H9 (cell line): Measurements from ENCODE around the gene PIAS4. TPM values are rescaled to one million over a fixed set of nuclear protein-coding genes. Genes with fewer than 3 reads are reported as not detected.
A peak's percentile ranks its signal among the peaks of the same experiment; 100 is the strongest.

ENCODE experiments used
- DNase-seq: peaks from one replicate; pipeline ENCODE4 v3.0.0-alpha.2; 2017
- H2AFZ ChIP-seq: one replicate; pipeline ENCODE4 v1.6.1; 2013; ENCODE audit warnings: mild to moderate bottlenecking, low read length, control low read depth, moderate library complexity
- H2AK5ac ChIP-seq: 2 replicates; pipeline ENCODE4 v1.6.1; 2013; ENCODE audit warnings: low read length, control low read depth, mixed read lengths; ENCODE audit not compliant: insufficient read length
- H2BK120ac ChIP-seq: one replicate; pipeline ENCODE4 v1.6.1; 2013; ENCODE audit warnings: low read depth, mild to moderate bottlenecking, low read length, control low read depth, inconsistent platforms; ENCODE audit not compliant: poor library complexity, severe bottlenecking
- H2BK12ac ChIP-seq: 2 replicates; pipeline ENCODE4 v1.6.1; 2013; ENCODE audit warnings: low read length, control low read depth, mixed read lengths, low read depth; ENCODE audit not compliant: insufficient read length
- H2BK15ac ChIP-seq: 2 replicates; pipeline ENCODE4 v1.6.1; 2013; ENCODE audit warnings: low read depth, low read length, control low read depth
- H2BK20ac ChIP-seq: one replicate; pipeline ENCODE4 v1.6.1; 2013; ENCODE audit warnings: low read depth, mild to moderate bottlenecking, low read length, control low read depth, inconsistent platforms; ENCODE audit not compliant: poor library complexity, severe bottlenecking
- H2BK5ac ChIP-seq: 2 replicates; pipeline ENCODE4 v1.6.1; 2013; ENCODE audit warnings: low read length, control low read depth, mixed read lengths; ENCODE audit not compliant: insufficient read length
- H3K14ac ChIP-seq: 2 replicates; pipeline ENCODE4 v1.6.1; 2013; ENCODE audit warnings: low read length, control low read depth; ENCODE audit not compliant: insufficient read depth
- H3K18ac ChIP-seq: 2 replicates; pipeline ENCODE4 v1.6.1; 2013; ENCODE audit warnings: low read depth, mild to moderate bottlenecking, mixed read lengths, low read length, control low read depth; ENCODE audit not compliant: insufficient read length
- H3K23ac ChIP-seq: 2 replicates; pipeline ENCODE4 v1.6.1; 2013; ENCODE audit warnings: low read length, control low read depth, mixed read lengths, low read depth; ENCODE audit not compliant: insufficient read length
- H3K23me2 ChIP-seq: 2 replicates; pipeline ENCODE4 v1.6.1; 2013; ENCODE audit warnings: low read depth, mild to moderate bottlenecking, mixed read lengths, low read length, control low read depth; ENCODE audit not compliant: insufficient read length, poor library complexity, severe bottlenecking
- H3K27ac ChIP-seq: 2 replicates; pipeline ENCODE4 v1.5.1; 2013; ENCODE audit warnings: low read length, control low read depth, mixed read lengths, low read depth; ENCODE audit not compliant: insufficient read length
- H3K27me3 ChIP-seq: 2 replicates; pipeline ENCODE4 v1.6.1; 2013; ENCODE audit warnings: low read length, control low read depth, inconsistent platforms; ENCODE audit not compliant: insufficient read depth
- H3K4ac ChIP-seq: 2 replicates; pipeline ENCODE4 v1.6.1; 2013; ENCODE audit warnings: low read depth, mild to moderate bottlenecking, control low read depth, inconsistent platforms, low read length, moderate library complexity
- H3K4me1 ChIP-seq: 2 replicates; pipeline ENCODE4 v1.6.1; 2013; ENCODE audit warnings: low read length, control low read depth, inconsistent platforms; ENCODE audit not compliant: insufficient read depth
- H3K4me2 ChIP-seq: 2 replicates; pipeline ENCODE4 v1.6.1; 2013; ENCODE audit warnings: low read length, control low read depth, mixed read lengths; ENCODE audit not compliant: insufficient read length, insufficient read depth
- H3K56ac ChIP-seq: 2 replicates; pipeline ENCODE4 v1.6.1; 2013; ENCODE audit warnings: low read depth, mild to moderate bottlenecking, mixed read lengths, low read length, control low read depth; ENCODE audit not compliant: insufficient read length
- H3K79me1 ChIP-seq: 2 replicates; pipeline ENCODE4 v1.6.1; 2013; ENCODE audit warnings: low read depth, mild to moderate bottlenecking, moderate library complexity, low read length, control low read depth, inconsistent platforms; ENCODE audit not compliant: insufficient read depth, poor library complexity, severe bottlenecking
- H3K79me2 ChIP-seq: 2 replicates; pipeline ENCODE4 v1.6.1; 2013; ENCODE audit warnings: low read length, control low read depth, inconsistent platforms; ENCODE audit not compliant: insufficient read depth
- H3K9ac ChIP-seq: 2 replicates; pipeline ENCODE4 v1.6.1; 2013; ENCODE audit warnings: low read length, control low read depth, mixed read lengths; ENCODE audit not compliant: insufficient read length; ENCODE audit errors: extremely low read depth
- H3K9me3 ChIP-seq: one replicate; pipeline ENCODE4 v1.6.1; 2013; ENCODE audit warnings: low read depth, low read length, inconsistent platforms; ENCODE audit not compliant: control insufficient read depth
- H3T11ph ChIP-seq: one replicate; pipeline ENCODE4 v1.6.1; 2013; ENCODE audit warnings: mild to moderate bottlenecking, low read length, control low read depth, inconsistent platforms
- H4K20me1 ChIP-seq: one replicate; pipeline ENCODE4 v1.6.1; 2013; ENCODE audit not compliant: control insufficient read depth, insufficient read length, insufficient read depth
- H4K5ac ChIP-seq: 2 replicates; pipeline ENCODE4 v1.6.1; 2013; ENCODE audit warnings: low read depth, mild to moderate bottlenecking, mixed read lengths, low read length, control low read depth; ENCODE audit not compliant: insufficient read length
- H4K8ac ChIP-seq: replicated peaks from 2 replicates; pipeline ENCODE4 v1.6.1; 2013; ENCODE audit warnings: low read length, control low read depth, mixed read lengths, low read depth; ENCODE audit not compliant: insufficient read length
- H4K91ac ChIP-seq: 2 replicates; pipeline ENCODE4 v1.6.1; 2013; ENCODE audit warnings: low read depth, mild to moderate bottlenecking, moderate library complexity, mixed read lengths, low read length, control low read depth; ENCODE audit not compliant: insufficient read length
- H3K27ac Mint-ChIP-seq, 3 experiments: 2 replicates in 2 of 3; 3 replicates in 1 of 3; pipeline ENCODE4 v1.8.0; 2020 to 2021; ENCODE audit warnings: mixed read lengths in 3 of 3, mild to moderate bottlenecking in 1 of 3, moderate library complexity in 1 of 3
- H3K27me3 Mint-ChIP-seq: 2 replicates; pipeline ENCODE4 v1.8.0; 2021; ENCODE audit warnings: low read depth, mild to moderate bottlenecking, moderate library complexity, mixed read lengths
- H3K36me3 Mint-ChIP-seq, 3 experiments: 2 replicates in 2 of 3; 3 replicates in 1 of 3; pipeline ENCODE4 v1.8.0; 2020 to 2021; ENCODE audit warnings: low read depth in 3 of 3, mixed read lengths in 3 of 3; ENCODE audit not compliant: insufficient read depth in 1 of 3
- H3K4me1 Mint-ChIP-seq, 2 experiments: 2 replicates each; pipeline ENCODE4 v1.8.0; 2020; ENCODE audit warnings: mixed read lengths in 2 of 2
- H3K4me3 Mint-ChIP-seq, 2 experiments: 2 replicates in 1 of 2; 3 replicates in 1 of 2; pipeline ENCODE4 v1.8.0; 2020 to 2021; ENCODE audit warnings: mild to moderate bottlenecking in 2 of 2, mixed read lengths in 2 of 2, moderate library complexity in 1 of 2
- H3K9me3 Mint-ChIP-seq, 2 experiments: 2 replicates in 1 of 2; 3 replicates in 1 of 2; pipeline ENCODE4 v1.8.0; 2020; ENCODE audit warnings: mild to moderate bottlenecking in 2 of 2, mixed read lengths in 2 of 2, moderate library complexity in 1 of 2
- CTCF ChIP-seq: fragments of 200-600 bp; sonication (generic); conservative IDR thresholded peaks from 3 replicates; pipeline ENCODE4 v1.8.0; 2021; ENCODE audit warnings: antibody characterized with exemption, mild to moderate bottlenecking
- WGBS: extraction: QIAGEN DNeasy Blood & Tissue Kit; methylation state at CpG from one replicate; pipeline ENCODE4 v1.1.7; 2013; ENCODE audit warnings: missing lambda C conversion rate, low lambda C conversion rate, mixed read lengths; ENCODE audit not compliant: insufficient read length; ENCODE audit errors: extremely low coverage; 5-methylcytosine and 5-hydroxymethylcytosine counted together
- total RNA-seq: library from RNA; stranded (reverse); gene quantifications from 2 replicates; pipeline ENCODE4 v1.2.1, GENCODE V29; 2021

The PIAS4 gene
- total RNA-seq, 1 experiment from 2014 or later = 52.0 TPM

DNA sequence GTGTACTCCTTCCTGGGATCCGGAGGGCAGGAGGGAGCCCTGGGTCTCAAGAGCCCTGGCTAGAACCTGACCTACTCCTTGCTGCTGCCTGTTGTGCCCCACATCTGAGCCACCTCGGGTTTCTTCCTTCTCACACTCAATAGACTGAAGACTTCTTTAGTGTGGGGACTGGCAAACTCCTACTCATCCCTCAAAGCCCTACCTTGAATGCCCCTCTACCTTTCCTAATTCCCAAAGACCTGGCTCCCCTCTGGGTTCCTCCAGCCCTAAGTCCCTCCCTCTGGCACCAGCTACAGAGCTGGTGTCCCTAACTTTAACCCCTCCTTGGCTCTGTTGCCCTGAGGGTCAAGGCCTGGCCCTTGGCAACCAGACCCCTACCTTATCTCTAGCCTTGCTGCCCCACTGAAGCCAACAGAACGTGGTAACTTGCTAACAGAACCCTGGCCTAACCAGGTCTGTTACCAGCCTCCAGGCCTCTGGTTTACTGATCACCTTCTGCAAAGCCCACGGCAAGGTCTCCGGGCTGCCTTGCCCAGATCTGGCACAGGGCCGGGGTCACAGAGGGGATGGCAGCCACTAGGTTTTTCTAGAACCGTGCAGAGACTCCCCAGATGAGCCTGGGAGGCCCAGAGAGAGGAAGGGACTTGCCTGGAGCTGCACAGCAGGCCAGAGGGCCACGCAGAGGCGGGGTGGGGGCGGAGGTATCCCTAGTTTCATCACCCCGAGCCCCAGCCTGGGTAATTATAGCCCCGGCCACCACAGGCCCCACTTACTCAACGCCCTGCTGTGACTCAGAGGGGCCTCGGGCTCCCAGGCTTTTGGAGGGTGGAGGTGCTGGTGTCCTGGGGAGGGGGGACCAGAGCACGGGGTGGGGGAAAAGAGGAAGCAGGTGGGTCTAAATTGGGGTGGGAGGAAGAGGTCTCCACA is 43.9 kb downstream of the PIAS4 start:
- Histone ChIP-seq H2BK12ac (no peak overlapping the region), H3K4me1 (no peaks in the 10 kb centered on the region; the same call in 1 of the 2 replicates), H4K8ac (no peak overlapping the region), H4K5ac (no peak overlapping the region), H3K9ac (no peak overlapping the region), H3K23me2 (no peaks in the 10 kb centered on the region), H3K27me3 (no peaks in the 10 kb centered on the region), H2BK15ac (no peak overlapping the region), H4K20me1 (peaks cover 4% of the 10 kb centered on the region), H3K79me1 (peaks cover 4% of the 10 kb centered on the region), H3K9me3 (no peaks in the 10 kb centered on the region), H2BK120ac (no peak overlapping the region), H2BK5ac (no peak overlapping the region), H3K18ac (no peak overlapping the region), H2AK5ac (no peak overlapping the region), H2BK20ac (no peak overlapping the region), H3T11ph (no peak overlapping the region), H3K27ac (no peak overlapping the region), H3K79me2 (peaks cover 16% of the 10 kb centered on the region; the same call in 1 of the 2 replicates), H3K4ac (no peak overlapping the region), H4K91ac (no peak overlapping the region), H2AFZ (no peak overlapping the region), H3K4me2 (no peak overlapping the region), H3K14ac (no peak overlapping the region), H3K23ac (no peak overlapping the region), H3K56ac (no peak overlapping the region)
- H3K9me3 Mint-ChIP-seq = no peaks in the 10 kb centered on the region; a peak in 1 of 5 replicates
- H3K27ac Mint-ChIP-seq = peak overlapping the region; percentile 35 to 94 (median 43); a peak in 5 of 7 replicates
- 0 out of 5 replicates have a peak overlapping the region, but pooled peaks of 1 of the 2 experiments have one; percentile 22 for H3K4me3 Mint-ChIP-seq
- TF ChIP-seq CTCF = no peak
- peaks cover 3 to 9% of the 10 kb centered on the region in 2 experiments for H3K4me1 Mint-ChIP-seq
- WGBS = no CpG with 5 or more reads among the region's 15 CpGs
- DNase-seq = no peak
- H3K36me3 Mint-ChIP-seq = peaks cover 28 to 57% (median 57%) of the 10 kb centered on the region in 3 experiments
- no peaks in the 10 kb centered on the region for H3K27me3 Mint-ChIP-seq
